KOPT-K1 (cell line): Measurements from ENCODE around the gene NOL4L.
"Not testable (repeated sequence)": the region's sequence is repeated elsewhere in the genome, so short reads cannot be mapped to it uniquely, and the experiment has no call there.

Experiments used
- H3K27ac ChIP-seq: fragments of 200-600 bp; sonication (generic); 2 replicates; pipeline ENCODE4 v1.5.1; 2016; ENCODE audit warnings: antibody characterized with exemption, mild to moderate bottlenecking, low read depth, low read length; ENCODE audit not compliant: poor library complexity, severe bottlenecking
- H3K36me3 ChIP-seq: fragments of 200-600 bp; sonication (generic); 2 replicates; pipeline ENCODE4 v1.5.1; 2017; ENCODE audit warnings: antibody characterized with exemption, mild to moderate bottlenecking, low read length, moderate library complexity; ENCODE audit not compliant: insufficient read depth
- H3K9me3 ChIP-seq: fragments of 200-600 bp; sonication (generic); 2 replicates; pipeline ENCODE4 v1.5.1; 2017; ENCODE audit warnings: antibody characterized with exemption, low read length, mild to moderate bottlenecking; ENCODE audit not compliant: insufficient read depth, poor library complexity, severe bottlenecking

Gene NOL4L

DNA sequence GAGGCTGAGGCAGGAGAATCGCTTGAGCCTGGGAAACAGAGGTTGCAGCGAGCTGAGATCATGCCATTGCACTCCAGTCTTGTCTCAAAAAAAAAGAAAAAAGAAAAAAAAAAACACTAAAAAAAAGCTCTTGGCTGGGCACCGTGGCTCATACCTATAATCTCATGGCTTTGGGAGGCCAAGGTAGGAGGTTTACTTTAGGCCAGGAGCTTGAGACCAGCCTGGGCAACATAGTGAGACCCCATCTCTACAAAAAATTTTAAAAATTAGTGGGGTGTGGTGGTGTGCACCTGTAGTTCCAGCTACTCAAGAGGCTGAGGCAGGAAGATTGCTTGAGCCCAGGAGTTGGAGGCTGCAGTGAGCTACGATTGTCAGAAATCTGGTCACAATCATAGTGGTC is 7.5 kb upstream of the NOL4L start:
- not testable (repeated sequence) for H3K36me3 ChIP-seq, H3K27ac ChIP-seq, H3K9me3 ChIP-seq

DNA sequence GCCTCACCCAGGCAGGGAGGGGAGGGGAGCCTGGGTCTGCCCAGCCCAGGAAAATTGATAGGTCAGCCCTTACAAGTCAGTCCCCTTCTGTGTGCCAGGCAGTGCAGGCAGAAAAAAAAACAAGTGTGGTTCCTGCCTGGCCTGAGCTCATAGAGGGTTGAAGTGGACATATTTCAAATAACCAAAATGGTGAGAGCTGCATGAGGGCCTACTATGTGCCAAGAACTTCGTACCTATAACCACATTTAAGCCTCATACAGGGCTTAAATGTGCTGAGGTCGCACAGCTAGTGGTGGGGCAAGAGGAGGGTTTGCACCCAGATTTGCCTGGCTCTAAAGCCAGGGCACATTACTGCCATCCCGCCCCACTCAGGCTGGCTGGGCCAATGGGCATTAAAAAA is 6.9 kb upstream of the NOL4L start:
- no peak overlapping the region for H3K27ac ChIP-seq
- no peaks in the 10 kb centered on the region for H3K36me3 ChIP-seq
- H3K9me3 ChIP-seq, result no peaks in the 10 kb centered on the region

- Histone ChIP-seq H3K9me3 (no peaks in the 10 kb centered on the region), H3K36me3 (no peaks in the 10 kb centered on the region), H3K27ac (no peak overlapping the region)
Observed at GRCh38 chr20:32589769-32590168, 4.6 kb upstream of the NOL4L start.

DNA sequence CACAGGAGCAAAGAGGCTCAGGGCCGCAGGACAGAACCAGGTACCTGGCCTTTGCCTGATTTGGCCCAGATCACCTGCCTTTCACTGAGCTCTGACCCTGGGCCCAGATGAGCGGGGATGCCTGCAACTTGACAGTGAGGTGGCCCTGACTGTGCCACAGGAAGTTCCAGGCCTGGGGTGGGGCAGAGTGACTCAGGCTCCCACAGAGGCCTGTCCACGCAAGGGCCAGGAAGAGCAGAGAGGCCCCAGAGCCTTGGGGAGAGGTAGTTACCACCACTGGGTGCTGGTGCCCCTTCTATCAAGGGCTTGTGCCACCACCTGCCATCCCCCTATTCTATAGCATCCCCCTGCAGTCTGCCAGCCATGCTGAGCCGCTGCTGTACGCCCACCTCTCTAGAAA is 4.1 kb upstream of the NOL4L start:
- Histone ChIP-seq H3K9me3 (no peaks in the 10 kb centered on the region), H3K36me3 (no peaks in the 10 kb centered on the region), H3K27ac (no peak overlapping the region)

GRCh38 chr20:32588040-32588439 is 2.9 kb upstream of the NOL4L start:
- Histone ChIP-seq H3K9me3 (no peaks in the 10 kb centered on the region), H3K27ac (no peak overlapping the region), H3K36me3 (no peaks in the 10 kb centered on the region)

DNA sequence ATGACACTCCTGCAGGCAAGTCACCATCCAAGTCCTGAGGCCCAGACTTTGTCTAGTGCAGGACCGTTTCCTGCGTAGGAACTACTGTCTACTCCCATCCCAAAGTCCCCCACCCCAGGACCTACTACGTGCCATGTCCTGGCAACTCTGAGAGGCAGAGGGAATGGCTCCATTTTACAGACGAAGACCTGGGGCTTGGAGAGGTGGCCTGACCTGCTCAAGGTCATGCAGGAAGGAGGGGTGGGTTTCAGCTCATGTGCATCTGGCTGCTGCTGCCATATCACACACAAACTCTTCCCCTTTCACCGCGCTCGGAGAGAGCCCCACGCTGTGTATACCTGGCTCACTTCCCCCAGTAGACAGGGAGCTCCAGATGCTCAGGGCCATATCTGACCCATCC is 1.2 kb upstream of the NOL4L start:
- Histone ChIP-seq H3K36me3 (no peaks in the 10 kb centered on the region), H3K9me3 (no peaks in the 10 kb centered on the region), H3K27ac (no peak overlapping the region)

DNA sequence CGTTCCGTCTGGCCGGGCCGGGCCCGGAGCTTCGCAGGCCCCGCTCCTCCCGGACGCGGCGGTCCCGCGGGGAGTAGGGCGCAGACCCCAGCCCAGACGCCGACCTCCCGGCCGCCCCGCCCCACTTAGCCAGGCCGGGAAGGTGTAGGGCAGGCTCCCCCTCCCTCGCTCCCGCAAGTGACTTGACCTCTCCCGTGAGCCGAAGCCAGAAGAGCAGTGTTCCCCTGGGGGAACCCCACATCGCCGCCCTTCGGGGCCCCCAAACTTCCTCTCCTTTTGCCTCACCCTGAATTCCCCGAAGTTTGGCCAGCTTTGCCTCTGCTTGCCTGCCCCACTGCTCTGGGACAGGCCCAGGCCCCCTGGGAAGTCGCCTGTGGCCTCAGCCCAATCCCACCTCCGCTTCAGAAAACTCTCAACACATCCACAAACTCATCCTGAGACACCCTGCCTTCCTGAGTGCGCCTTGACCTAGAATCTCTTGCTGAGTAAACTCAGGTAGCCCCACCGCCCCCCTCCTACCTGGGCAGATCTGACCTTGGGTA is 524 bp upstream of the NOL4L start:
- Histone ChIP-seq H3K36me3 (no peaks in the 10 kb centered on the region), H3K9me3 (no peaks in the 10 kb centered on the region), H3K27ac (no peak overlapping the region)

DNA sequence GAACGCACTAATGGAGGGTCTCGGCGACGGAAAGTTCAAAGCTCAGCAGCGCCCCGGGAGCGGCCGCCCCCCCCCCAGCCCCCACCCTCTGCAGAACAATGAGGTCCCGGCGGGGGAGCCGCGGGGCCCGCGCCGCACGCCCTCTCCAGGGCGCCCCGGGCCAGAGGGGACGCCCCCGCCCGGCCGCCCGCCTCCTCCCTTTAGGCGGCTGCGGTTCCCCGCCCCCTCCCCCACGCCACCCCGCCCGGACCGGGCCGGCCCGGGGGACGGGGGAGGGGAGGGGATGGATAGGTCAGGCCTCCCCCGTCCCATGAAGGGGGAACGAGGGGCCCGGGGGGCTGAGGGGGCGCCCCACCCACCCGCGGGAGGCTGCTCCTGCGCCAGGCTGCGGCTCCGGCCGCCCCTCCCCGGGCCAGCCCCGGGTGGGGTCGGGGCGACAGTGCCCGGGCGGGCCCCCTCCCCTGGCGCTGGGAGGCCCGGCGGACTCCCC is 1.5 kb downstream of the NOL4L start:
- H3K27ac ChIP-seq, result peak overlapping the region; percentile 56

DNA sequence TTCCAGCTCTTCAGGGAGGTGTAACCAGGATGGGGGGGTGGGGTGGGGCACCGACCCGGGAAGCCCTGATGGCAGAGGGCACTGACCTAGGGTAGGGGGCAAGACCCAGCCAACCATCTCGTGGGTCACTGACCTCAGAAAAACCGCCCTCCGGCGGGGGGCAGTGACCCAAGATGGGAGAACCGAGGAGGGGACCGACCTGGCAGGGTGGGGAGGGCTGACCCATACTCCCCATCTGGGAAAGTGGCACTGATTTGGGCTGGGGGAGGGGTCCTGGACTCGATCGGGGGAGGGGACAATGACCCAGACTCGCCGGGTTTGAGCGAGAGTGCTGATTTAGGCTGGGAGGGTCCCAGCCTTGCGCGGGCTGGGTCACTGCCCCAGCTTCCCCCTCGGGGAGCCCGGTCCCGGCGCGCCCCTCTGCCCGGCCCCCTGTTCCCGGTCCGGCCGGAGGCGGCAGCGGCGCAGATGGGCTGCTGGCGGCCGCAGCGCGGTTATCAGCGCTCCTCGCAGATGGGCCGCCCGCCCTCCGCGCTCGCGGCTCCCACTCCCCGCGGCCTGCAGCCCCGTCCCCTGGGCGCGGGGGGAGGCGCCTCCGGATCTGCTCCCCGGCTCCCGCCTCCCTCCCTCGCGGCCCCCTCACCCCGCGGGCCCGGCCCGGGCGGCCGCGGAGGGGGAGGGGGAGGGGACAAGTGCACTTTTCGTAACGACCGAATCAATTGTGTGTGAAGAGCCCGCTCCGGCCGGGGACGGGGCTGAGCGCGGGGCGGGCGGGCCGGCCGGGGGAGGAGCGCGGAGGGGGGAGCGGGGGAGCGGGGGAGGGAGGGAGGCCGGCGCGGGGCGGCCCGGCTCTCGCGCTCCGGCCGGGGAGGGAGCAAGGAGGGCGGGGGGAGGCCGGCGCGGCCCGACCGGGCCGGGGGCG is 2.2 kb downstream of the NOL4L start:
- Histone ChIP-seq H3K27ac (peak overlapping the region; percentile 69), H3K9me3 (no peaks in the 10 kb centered on the region), H3K36me3 (no peaks in the 10 kb centered on the region)

More for the DNA sequence above, 1.5 kb downstream of the NOL4L start:
- Histone ChIP-seq H3K9me3 (no peaks in the 10 kb centered on the region), H3K36me3 (no peaks in the 10 kb centered on the region)

GRCh38 chr20:32581839-32582658 is 3.1 kb downstream of the NOL4L start:
- Histone ChIP-seq H3K27ac (peak overlapping the region; percentile 69), H3K36me3 (no peaks in the 10 kb centered on the region), H3K9me3 (no peaks in the 10 kb centered on the region)

GRCh38 chr20:32580970-32581838 is 3.9 kb downstream of the NOL4L start:
- H3K27ac ChIP-seq, result peak overlapping the region; percentile 69
- H3K36me3 ChIP-seq, result no peaks in the 10 kb centered on the region
- H3K9me3 ChIP-seq, result no peaks in the 10 kb centered on the region

DNA sequence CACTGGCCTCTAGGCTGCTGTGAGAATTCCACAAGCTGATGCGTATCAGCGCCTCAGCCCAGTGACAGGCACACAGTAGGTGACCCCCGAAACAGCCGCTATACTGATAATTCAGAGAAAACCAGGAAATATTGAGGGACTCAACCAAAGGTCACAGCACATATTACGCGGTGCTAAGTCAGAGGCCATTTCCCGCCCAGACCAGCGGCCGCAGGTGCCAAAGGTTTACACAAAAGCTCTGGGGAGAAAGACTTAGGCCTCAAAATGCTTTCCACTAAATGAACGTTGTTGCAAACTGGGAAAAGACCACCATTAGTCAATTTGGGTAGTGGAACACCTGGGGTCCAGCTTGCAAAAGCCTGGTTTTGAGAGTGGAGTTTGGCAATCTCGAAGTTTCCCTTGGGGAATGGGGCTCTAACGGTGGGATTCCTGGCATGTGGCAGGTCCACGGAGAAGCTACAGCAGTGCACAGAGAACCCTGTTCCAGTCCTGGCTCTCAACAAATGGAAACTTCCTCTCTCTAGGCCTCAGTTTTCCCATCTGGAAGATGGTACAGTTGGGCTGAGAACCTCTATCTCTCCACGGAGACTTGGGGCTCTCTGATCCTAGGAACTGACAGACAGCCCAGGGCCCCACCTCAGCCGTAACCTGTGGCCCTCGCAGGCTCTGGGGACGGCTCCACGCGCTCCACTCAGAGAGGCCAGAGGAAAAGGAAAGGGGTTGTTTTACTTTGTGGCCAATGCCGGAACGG is 4.7 kb downstream of the NOL4L start:
- peak overlapping the region; percentile 69 for H3K27ac ChIP-seq
- no peaks in the 10 kb centered on the region for H3K9me3 ChIP-seq
- H3K36me3 ChIP-seq, result no peaks in the 10 kb centered on the region

GRCh38 chr20:32578840-32579390 is 6.2 kb downstream of the NOL4L start:
- peak overlapping the region; percentile 24 for H3K27ac ChIP-seq

GRCh38 chr20:32578062-32578461 is 7.1 kb downstream of the NOL4L start:
- H3K9me3 ChIP-seq, H3K36me3 ChIP-seq: not testable (repeated sequence)
- peak overlapping the region; percentile 24 for H3K27ac ChIP-seq

More at GRCh38 chr20:32578840-32579390, 6.2 kb downstream of the NOL4L start:
- Histone ChIP-seq H3K9me3 (no peaks in the 10 kb centered on the region), H3K36me3 (no peaks in the 10 kb centered on the region)
